GM12873 (cell line): ENCODE measurements around the gene BCAS4.

ENCODE experiments used
- CTCF ChIP-seq: IDR thresholded peaks from 2 replicates; pipeline ENCODE4 v1.5.1; 2012; ENCODE audit warnings: low read depth, mild to moderate bottlenecking, moderate library complexity, low read length, control low read depth; ENCODE audit not compliant: insufficient read depth; ENCODE audit errors: missing control alignments

Gene BCAS4

GRCh38 chr20:50926530-50926929 is 131.7 kb downstream of the BCAS4 start:
- TF ChIP-seq CTCF, result no peak
